CD14-positive monocyte (primary cell): ENCODE data around the gene GPR27. TPM values are rescaled to one million over a fixed set of nuclear protein-coding genes. Genes with fewer than 3 reads are reported as not detected.

Source experiments
- DNase-seq, 3 donors: peaks; one replicate each; pipeline ENCODE4 v3.0.0-alpha.2; 2011 to 2022
- H2AFZ ChIP-seq: 2 replicates; pipeline ENCODE4 v1.6.0; 2012; ENCODE audit warnings: mild to moderate bottlenecking, low read depth, low read length, inconsistent platforms; ENCODE audit not compliant: insufficient read depth, poor library complexity, severe bottlenecking
- H3K27ac ChIP-seq, 2 donors: 1 replicate in 1 of 2; 2 replicates in 1 of 2; pipeline ENCODE4 v1.5.1; 2012 to 2013; ENCODE audit warnings: low read length in 2 of 2, control low read depth in 1 of 2, inconsistent platforms in 1 of 2, low read depth in 1 of 2, mild to moderate bottlenecking in 1 of 2
- H3K27me3 ChIP-seq, 2 donors: one replicate each; pipeline versions ENCODE4 v1.6.0 to v1.6.1; 2011 to 2013; ENCODE audit warnings: low read length in 2 of 2; ENCODE audit not compliant: control insufficient read depth in 2 of 2, insufficient read depth in 2 of 2
- H3K36me3 ChIP-seq, 2 donors: replicated peaks in 1 of 2; 1 replicate in 1 of 2; 2 replicates in 1 of 2; pipeline versions ENCODE4 v1.5.1 to v1.6.1; 2012 to 2013; ENCODE audit warnings: low read length in 2 of 2, control low read depth in 1 of 2, inconsistent platforms in 1 of 2, mild to moderate bottlenecking in 1 of 2; ENCODE audit not compliant: insufficient read depth in 2 of 2, control insufficient read depth in 1 of 2
- H3K4me1 ChIP-seq, 2 donors: 1 replicate in 1 of 2; 2 replicates in 1 of 2; pipeline versions ENCODE4 v1.5.1 to v1.6.1; 2012 to 2013; ENCODE audit warnings: low read length in 2 of 2, control low read depth in 1 of 2, inconsistent platforms in 1 of 2, mild to moderate bottlenecking in 1 of 2, moderate library complexity in 1 of 2; ENCODE audit not compliant: insufficient read depth in 2 of 2, control insufficient read depth in 1 of 2
- H3K4me2 ChIP-seq: replicated peaks from 2 replicates; pipeline ENCODE3; 2012; ENCODE audit warnings: low read length, moderate library complexity, mild to moderate bottlenecking; ENCODE audit not compliant: poor library complexity, severe bottlenecking; ENCODE audit errors: extremely low read depth
- H3K4me3 ChIP-seq, 3 experiments: fragments of 200-600 bp in 1 of 3; sonication (generic) in 1 of 3; replicated peaks in 1 of 3; 1 replicate in 2 of 3; 2 replicates in 1 of 3; pipeline ENCODE4 v1.5.1; 2011 to 2013; ENCODE audit warnings: low read length in 3 of 3, mild to moderate bottlenecking in 3 of 3, control low read depth in 2 of 3, low read depth in 2 of 3, inconsistent platforms in 1 of 3, moderate library complexity in 1 of 3
- H3K79me2 ChIP-seq: 2 replicates; pipeline ENCODE4 v1.6.0; 2012; ENCODE audit warnings: mild to moderate bottlenecking, control low read depth, inconsistent platforms, low read length, moderate library complexity; ENCODE audit not compliant: insufficient read depth
- H3K9ac ChIP-seq: 2 replicates; pipeline ENCODE4 v1.6.0; 2017; ENCODE audit warnings: low read length, mild to moderate bottlenecking; ENCODE audit not compliant: insufficient read depth, poor library complexity, severe bottlenecking
- H3K9me3 ChIP-seq, 2 donors: replicated peaks in 1 of 2; 1 replicate in 1 of 2; 2 replicates in 1 of 2; pipeline versions ENCODE4 v1.5.1 to v1.6.1; 2012 to 2013; ENCODE audit warnings: low read length in 2 of 2, control low read depth in 1 of 2; ENCODE audit not compliant: control insufficient read depth in 1 of 2, insufficient read depth in 1 of 2
- H4K20me1 ChIP-seq: 2 replicates; pipeline ENCODE4 v1.6.0; 2012; ENCODE audit warnings: mild to moderate bottlenecking, low read length, control low read depth, moderate library complexity; ENCODE audit not compliant: insufficient read depth
- H3K27ac Mint-ChIP-seq, 7 donors: one replicate each; pipeline ENCODE4 v1.8.0; 2020; ENCODE audit warnings: mild to moderate bottlenecking in 7 of 7, mixed read lengths in 7 of 7, moderate library complexity in 6 of 7, inconsistent platforms in 2 of 7
- H3K27me3 Mint-ChIP-seq, 3 donors: one replicate each; pipeline ENCODE4 v1.8.0; 2021 to 2022; ENCODE audit warnings: low read depth in 3 of 3, mild to moderate bottlenecking in 3 of 3, mixed read lengths in 3 of 3, moderate library complexity in 3 of 3, inconsistent platforms in 1 of 3
- H3K36me3 Mint-ChIP-seq, 2 donors: one replicate each; pipeline ENCODE4 v1.8.0; 2020; ENCODE audit warnings: mixed read lengths in 2 of 2, inconsistent platforms in 1 of 2, mild to moderate bottlenecking in 1 of 2
- H3K4me1 Mint-ChIP-seq: one replicate; pipeline ENCODE4 v1.8.0; 2020; ENCODE audit warnings: mild to moderate bottlenecking, mixed read lengths
- H3K4me3 Mint-ChIP-seq, 2 donors: one replicate each; pipeline ENCODE4 v1.8.0; 2020; ENCODE audit warnings: mild to moderate bottlenecking in 2 of 2, mixed read lengths in 2 of 2, moderate library complexity in 1 of 2
- H3K9me3 Mint-ChIP-seq, 7 donors: one replicate each; pipeline ENCODE4 v1.8.0; 2020 to 2022; ENCODE audit warnings: mixed read lengths in 7 of 7, mild to moderate bottlenecking in 6 of 7, moderate library complexity in 6 of 7, inconsistent platforms in 2 of 7
- WGBS: methylation state at CpG from one replicate; pipeline ENCODE4 v1.1.5; 2013; ENCODE audit warnings: missing lambda C conversion rate; ENCODE audit not compliant: insufficient coverage; 5-methylcytosine and 5-hydroxymethylcytosine counted together
- intact Hi-C, 2 donors: fragments of 100-400 bp; cut with micrococcal nuclease; formaldehyde crosslinking; loops; one replicate each; pipeline versions ENCODE4 v1.15.0 to v1.15.1; 2023
- polyA plus RNA-seq, 3 donors: library from polyadenylated mRNA; depleted of rRNA in 1 of 3; unstranded in 2 of 3; stranded (reverse) in 1 of 3; fragments of 300-500 nt in 2 of 3; fragments of >200 nt in 1 of 3; fragmentation: Illumina TruSeq in 2 of 3; gene quantifications; 1 replicate in 2 of 3; 2 replicates in 1 of 3; pipeline ENCODE4 v1.2.3, GENCODE V29; 2012 to 2021
- TF ChIP-seq, protein P1 (sequence below): fragments of 200-600 bp; IDR thresholded peaks from one replicate; pipeline ENCODE4 v1.8.0; 2022; ENCODE audit warnings: antibody characterized with exemption, mild to moderate bottlenecking

GPR27 gene
- polyA plus RNA-seq, 3 donors = 5.7 to 19.6 (median 6.6) TPM

- Histone ChIP-seq H3K4me2 (no peak overlapping the region), H3K4me1 (peaks cover 23 to 32% of the 10 kb centered on the region in 2 donors), H3K36me3 (no peaks in the 10 kb centered on the region), H2AFZ (no peak overlapping the region), H3K9ac (no peak overlapping the region), H3K79me2 (peaks cover 53% of the 10 kb centered on the region), H4K20me1 (no peaks in the 10 kb centered on the region), H3K9me3 (no peaks in the 10 kb centered on the region), H3K27ac (no peak overlapping the region), H3K4me3 (no peak overlapping the region), H3K27me3 (peaks cover 0 to 3% of the 10 kb centered on the region in 2 donors)
- Mint-ChIP-seq H3K27me3 (peaks cover 3 to 9% (median 5%) of the 10 kb centered on the region in 3 donors), H3K4me1 (peaks cover 43% of the 10 kb centered on the region), H3K4me3 (no peak overlapping the region), H3K36me3 (peaks cover 3 to 5% of the 10 kb centered on the region in 2 donors), H3K9me3 (peaks cover 0 to 1% (median 0%) of the 10 kb centered on the region in 7 donors), H3K27ac (no peak overlapping the region)
- WGBS = 83% methylated on average over 1 of the region's 4 CpGs
- intact Hi-C loops = loop anchor here (5.0 to 10.0 kb wide), 3 partner anchors 39 to 1116 kb away; partner anchors contain the start of gene SHQ1 (in 1 of the 2)
- TF ChIP-seq, protein P1, sequence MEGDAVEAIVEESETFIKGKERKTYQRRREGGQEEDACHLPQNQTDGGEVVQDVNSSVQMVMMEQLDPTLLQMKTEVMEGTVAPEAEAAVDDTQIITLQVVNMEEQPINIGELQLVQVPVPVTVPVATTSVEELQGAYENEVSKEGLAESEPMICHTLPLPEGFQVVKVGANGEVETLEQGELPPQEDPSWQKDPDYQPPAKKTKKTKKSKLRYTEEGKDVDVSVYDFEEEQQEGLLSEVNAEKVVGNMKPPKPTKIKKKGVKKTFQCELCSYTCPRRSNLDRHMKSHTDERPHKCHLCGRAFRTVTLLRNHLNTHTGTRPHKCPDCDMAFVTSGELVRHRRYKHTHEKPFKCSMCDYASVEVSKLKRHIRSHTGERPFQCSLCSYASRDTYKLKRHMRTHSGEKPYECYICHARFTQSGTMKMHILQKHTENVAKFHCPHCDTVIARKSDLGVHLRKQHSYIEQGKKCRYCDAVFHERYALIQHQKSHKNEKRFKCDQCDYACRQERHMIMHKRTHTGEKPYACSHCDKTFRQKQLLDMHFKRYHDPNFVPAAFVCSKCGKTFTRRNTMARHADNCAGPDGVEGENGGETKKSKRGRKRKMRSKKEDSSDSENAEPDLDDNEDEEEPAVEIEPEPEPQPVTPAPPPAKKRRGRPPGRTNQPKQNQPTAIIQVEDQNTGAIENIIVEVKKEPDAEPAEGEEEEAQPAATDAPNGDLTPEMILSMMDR = no peak
- DNase-seq = no peak
These were observed 24.9 kb upstream of the GPR27 start for GRCh38 chr3:71728632-71729342.

DNA sequence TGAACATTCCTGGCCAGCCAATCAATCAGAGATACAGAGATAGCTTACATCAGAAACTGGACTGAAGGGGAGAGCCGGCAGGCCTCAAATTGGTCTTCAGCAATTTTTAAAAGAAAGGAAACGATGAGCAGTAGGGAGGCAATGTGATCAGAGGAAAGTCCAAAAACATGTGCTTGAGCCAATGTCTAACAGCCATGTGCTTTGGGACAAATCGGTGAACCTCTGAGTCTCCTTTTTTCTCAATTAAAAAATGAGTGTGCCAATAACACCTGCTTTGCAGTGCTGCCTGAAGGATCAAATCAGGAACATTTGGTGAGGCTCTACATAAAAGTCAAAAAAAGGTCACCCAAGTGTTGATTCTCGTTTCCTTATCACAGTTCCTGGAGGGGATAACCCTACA, 21.0 kb upstream of the GPR27 start:
- TF ChIP-seq, protein P1 = no peak
- H2AFZ ChIP-seq = no peak overlapping the region
- 100% methylated on average over 2 of the region's 4 CpGs for WGBS
- peaks cover 11% of the 10 kb centered on the region in 2 donors for H3K36me3 Mint-ChIP-seq
- H3K79me2 ChIP-seq = peaks cover 25% of the 10 kb centered on the region
- no peaks in the 10 kb centered on the region for H3K36me3 ChIP-seq
- H3K4me3 ChIP-seq = no peak overlapping the region
- H3K4me1 Mint-ChIP-seq = peaks cover 25% of the 10 kb centered on the region
- no peak for DNase-seq
- no peak overlapping the region for H3K4me3 Mint-ChIP-seq
- no peak overlapping the region for H3K27ac Mint-ChIP-seq
- peaks cover under 1 to 3% of the 10 kb centered on the region in 2 donors for H3K9me3 ChIP-seq
- peaks cover 3 to 9% (median 5%) of the 10 kb centered on the region in 7 donors for H3K9me3 Mint-ChIP-seq
- intact Hi-C loops = no loop called here
- H3K4me1 ChIP-seq = peaks cover 5 to 16% of the 10 kb centered on the region in 2 donors
- peaks cover 3 to 9% (median 5%) of the 10 kb centered on the region in 3 donors for H3K27me3 Mint-ChIP-seq
- H3K4me2 ChIP-seq = no peak overlapping the region
- no peak overlapping the region for H3K27ac ChIP-seq
- no peaks in the 10 kb centered on the region for H4K20me1 ChIP-seq
- peaks cover 0 to 3% of the 10 kb centered on the region in 2 donors for H3K27me3 ChIP-seq
- H3K9ac ChIP-seq = no peak overlapping the region
